Hepatocyte (in vitro differentiated cells): ENCODE measurements around the gene JAML.

Source experiments
- CTCF ChIP-seq: fragments of 200-600 bp; sonication (generic); IDR thresholded peaks from 2 replicates; pipeline ENCODE4 v1.5.1; 2016; ENCODE audit warnings: antibody characterized with exemption, mild to moderate bottlenecking; ENCODE audit not compliant: poor library complexity
- EZH2 ChIP-seq: fragments of 200-600 bp; sonication (generic); IDR thresholded peaks from 2 replicates; pipeline ENCODE4 v1.6.1; 2016; ENCODE audit warnings: antibody characterized with exemption, mild to moderate bottlenecking, borderline replicate concordance

GRCh38 chr11:118243993-118244762 lies 19.4 kb upstream of the JAML start:
- no peak for TF ChIP-seq CTCF
- TF ChIP-seq EZH2: no peak
